Neural crest cell (in vitro differentiated cells): ENCODE measurements around the gene PALMD. TPM values are rescaled to one million over a fixed set of nuclear protein-coding genes. Genes with fewer than 3 reads are reported as not detected.

Experiments
- DNase-seq: peaks from one replicate; pipeline ENCODE4 v3.0.0; 2021; ENCODE audit warnings: low read depth, mixed read lengths, low spot score
- H3K27ac Mint-ChIP-seq: one replicate; pipeline ENCODE4 v1.8.0; 2021; ENCODE audit warnings: mild to moderate bottlenecking, mixed read lengths; ENCODE audit not compliant: unreplicated experiment
- H3K27me3 Mint-ChIP-seq: 2 replicates; pipeline ENCODE4 v1.8.0; 2021; ENCODE audit warnings: low read depth, mild to moderate bottlenecking, mixed read lengths
- H3K36me3 Mint-ChIP-seq: 2 replicates; pipeline ENCODE4 v1.8.0; 2021; ENCODE audit warnings: low read depth, mild to moderate bottlenecking, mixed read lengths
- H3K4me1 Mint-ChIP-seq: 2 replicates; pipeline ENCODE4 v1.8.0; 2021; ENCODE audit warnings: mixed read lengths
- H3K4me3 Mint-ChIP-seq: one replicate; pipeline ENCODE4 v1.8.0; 2021; ENCODE audit warnings: mild to moderate bottlenecking, mixed read lengths
- H3K9me3 Mint-ChIP-seq: 2 replicates; pipeline ENCODE4 v1.8.0; 2021; ENCODE audit warnings: mixed read lengths
- total RNA-seq: library from RNA; stranded (reverse); gene quantifications from 2 replicates; pipeline ENCODE4 v1.2.1, GENCODE V29; 2021
- TF ChIP-seq, protein P1 (sequence below): fragments of 200-600 bp; sonication (generic); conservative IDR thresholded peaks from 2 replicates; pipeline ENCODE4 v1.5.0; 2021; ENCODE audit warnings: antibody characterized with exemption, mild to moderate bottlenecking

Gene PALMD
- total RNA-seq, 1 donor from 2014 or later = 0.21 TPM

DNA sequence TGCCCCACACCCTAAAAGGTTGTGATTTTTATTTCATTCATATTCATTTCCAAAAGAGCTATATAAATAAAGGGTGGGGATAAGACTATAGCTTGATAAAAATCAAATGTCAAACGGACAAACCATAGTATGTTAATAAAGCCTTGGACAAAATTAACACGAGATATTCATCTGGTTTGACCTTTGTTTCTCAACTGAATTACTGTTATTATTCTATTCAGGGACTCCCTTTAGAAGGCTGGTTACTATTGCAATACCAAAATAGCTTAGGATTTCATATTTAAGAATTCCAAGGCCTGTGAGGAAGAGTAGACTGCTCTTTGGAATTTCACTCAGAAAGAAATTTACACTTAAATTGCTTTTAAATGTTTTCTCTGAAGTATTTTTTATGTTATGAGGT is 10.2 kb upstream of the PALMD start:
- TF ChIP-seq, protein P1, sequence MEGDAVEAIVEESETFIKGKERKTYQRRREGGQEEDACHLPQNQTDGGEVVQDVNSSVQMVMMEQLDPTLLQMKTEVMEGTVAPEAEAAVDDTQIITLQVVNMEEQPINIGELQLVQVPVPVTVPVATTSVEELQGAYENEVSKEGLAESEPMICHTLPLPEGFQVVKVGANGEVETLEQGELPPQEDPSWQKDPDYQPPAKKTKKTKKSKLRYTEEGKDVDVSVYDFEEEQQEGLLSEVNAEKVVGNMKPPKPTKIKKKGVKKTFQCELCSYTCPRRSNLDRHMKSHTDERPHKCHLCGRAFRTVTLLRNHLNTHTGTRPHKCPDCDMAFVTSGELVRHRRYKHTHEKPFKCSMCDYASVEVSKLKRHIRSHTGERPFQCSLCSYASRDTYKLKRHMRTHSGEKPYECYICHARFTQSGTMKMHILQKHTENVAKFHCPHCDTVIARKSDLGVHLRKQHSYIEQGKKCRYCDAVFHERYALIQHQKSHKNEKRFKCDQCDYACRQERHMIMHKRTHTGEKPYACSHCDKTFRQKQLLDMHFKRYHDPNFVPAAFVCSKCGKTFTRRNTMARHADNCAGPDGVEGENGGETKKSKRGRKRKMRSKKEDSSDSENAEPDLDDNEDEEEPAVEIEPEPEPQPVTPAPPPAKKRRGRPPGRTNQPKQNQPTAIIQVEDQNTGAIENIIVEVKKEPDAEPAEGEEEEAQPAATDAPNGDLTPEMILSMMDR = no peak
- Mint-ChIP-seq H3K27ac (no peak overlapping the region), H3K9me3 (no peaks in the 10 kb centered on the region), H3K4me3 (no peak overlapping the region), H3K27me3 (no peaks in the 10 kb centered on the region), H3K4me1 (peaks cover 11% of the 10 kb centered on the region), H3K36me3 (no peaks in the 10 kb centered on the region)
- DNase-seq = no peak

DNA sequence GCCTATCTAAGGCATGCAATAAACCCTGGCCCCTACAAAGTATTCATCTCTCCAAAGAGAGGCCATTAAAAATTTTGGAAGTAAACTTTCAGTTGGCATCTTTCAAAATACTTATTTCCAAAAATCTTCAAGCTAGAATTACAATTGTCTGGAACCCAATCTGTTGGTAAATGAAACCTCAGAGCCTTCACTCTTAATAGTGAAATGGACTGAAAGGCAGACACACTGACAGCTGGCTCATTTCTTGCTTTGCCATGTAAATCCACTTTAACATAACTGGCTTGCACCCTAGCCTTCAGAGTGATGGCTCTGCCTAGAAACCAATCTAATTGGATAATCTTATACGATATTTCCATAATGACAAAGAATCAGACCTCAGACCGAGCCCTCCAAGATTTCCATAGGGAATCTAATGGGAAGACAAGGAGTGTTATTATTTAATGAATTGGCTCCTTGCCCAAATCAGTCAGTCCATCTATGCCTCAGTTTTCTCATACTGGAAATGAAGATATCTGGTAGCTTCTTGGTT is 9.2 kb upstream of the PALMD start:
- no peak for DNase-seq
- TF ChIP-seq, protein P1 = no peak
- Mint-ChIP-seq H3K36me3 (no peaks in the 10 kb centered on the region), H3K4me1 (peaks cover 11% of the 10 kb centered on the region), H3K27ac (no peak overlapping the region), H3K9me3 (no peaks in the 10 kb centered on the region), H3K27me3 (no peaks in the 10 kb centered on the region), H3K4me3 (no peak overlapping the region)

DNA sequence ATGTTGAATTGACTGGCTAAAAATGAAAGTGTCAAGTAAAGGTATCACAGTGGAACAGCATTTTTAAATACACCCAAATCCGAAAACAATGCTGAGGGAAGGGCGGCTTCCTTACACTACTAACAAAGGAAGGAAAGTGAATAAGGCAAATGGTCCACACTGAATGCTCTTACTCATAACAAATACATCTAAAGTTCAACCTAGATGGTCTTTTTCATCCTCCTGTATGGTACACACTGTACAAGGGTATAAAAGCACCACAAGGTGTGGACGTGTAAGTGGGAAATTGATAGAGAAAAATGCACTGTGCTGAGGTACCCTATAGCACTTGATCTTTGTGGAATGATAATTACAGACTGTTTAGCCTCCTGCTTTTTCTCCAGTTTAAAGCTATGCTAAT is 7.1 kb upstream of the PALMD start:
- H3K4me3 Mint-ChIP-seq = no peak overlapping the region
- H3K9me3 Mint-ChIP-seq = no peaks in the 10 kb centered on the region
- H3K27me3 Mint-ChIP-seq = no peaks in the 10 kb centered on the region
- H3K36me3 Mint-ChIP-seq = no peaks in the 10 kb centered on the region
- TF ChIP-seq, protein P1 = no peak
- no peak overlapping the region for H3K27ac Mint-ChIP-seq
- H3K4me1 Mint-ChIP-seq = peaks cover 11% of the 10 kb centered on the region
- no peak for DNase-seq

DNA sequence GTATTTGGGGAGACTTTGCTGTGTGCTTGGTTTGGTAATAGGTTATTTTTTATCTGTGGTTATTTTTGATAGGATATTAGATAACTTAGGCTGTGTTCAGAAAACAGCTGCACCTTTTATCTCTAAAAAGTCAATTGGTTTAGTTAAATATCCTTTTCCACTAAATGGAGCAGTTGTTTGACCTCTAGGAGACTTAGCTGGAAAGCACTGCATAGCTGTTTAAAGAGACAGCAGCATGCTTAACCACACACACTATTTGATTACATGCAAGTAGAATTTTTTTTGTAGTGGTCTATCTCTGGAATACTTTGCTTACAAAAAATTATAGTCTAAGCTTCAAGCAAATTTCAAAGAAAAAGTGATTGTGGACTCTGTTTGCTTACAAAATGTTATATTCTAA is 6.5 kb upstream of the PALMD start:
- TF ChIP-seq, protein P1 = no peak
- DNase-seq = no peak
- peaks cover 11% of the 10 kb centered on the region for H3K4me1 Mint-ChIP-seq
- H3K9me3 Mint-ChIP-seq = no peaks in the 10 kb centered on the region
- H3K36me3 Mint-ChIP-seq = no peaks in the 10 kb centered on the region
- no peaks in the 10 kb centered on the region for H3K27me3 Mint-ChIP-seq
- H3K4me3 Mint-ChIP-seq = no peak overlapping the region
- H3K27ac Mint-ChIP-seq = no peak overlapping the region

DNA sequence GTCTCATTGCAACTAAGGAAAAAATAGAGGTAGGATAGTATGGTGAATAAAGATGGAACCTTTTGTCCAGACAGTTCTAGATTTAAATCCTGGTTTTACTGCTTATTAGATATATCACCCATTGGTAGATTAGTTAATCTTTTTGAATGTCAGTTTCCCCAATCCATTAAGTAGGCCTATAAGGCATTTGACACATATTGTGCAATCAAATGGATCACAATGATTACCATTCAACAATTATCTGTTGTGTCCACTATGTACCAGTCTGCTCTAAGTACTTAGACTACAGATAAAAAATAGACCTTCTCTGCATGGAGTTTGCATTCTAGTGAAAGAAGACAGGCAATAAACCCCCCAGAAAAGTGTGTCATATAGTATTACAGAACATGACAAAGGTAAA is 6.0 kb upstream of the PALMD start:
- no peak overlapping the region for H3K4me3 Mint-ChIP-seq
- H3K27ac Mint-ChIP-seq = no peak overlapping the region
- no peak for DNase-seq
- peaks cover 9% of the 10 kb centered on the region for H3K4me1 Mint-ChIP-seq
- no peaks in the 10 kb centered on the region for H3K36me3 Mint-ChIP-seq
- TF ChIP-seq, protein P1 = no peak
- H3K9me3 Mint-ChIP-seq = no peaks in the 10 kb centered on the region
- no peaks in the 10 kb centered on the region for H3K27me3 Mint-ChIP-seq

DNA sequence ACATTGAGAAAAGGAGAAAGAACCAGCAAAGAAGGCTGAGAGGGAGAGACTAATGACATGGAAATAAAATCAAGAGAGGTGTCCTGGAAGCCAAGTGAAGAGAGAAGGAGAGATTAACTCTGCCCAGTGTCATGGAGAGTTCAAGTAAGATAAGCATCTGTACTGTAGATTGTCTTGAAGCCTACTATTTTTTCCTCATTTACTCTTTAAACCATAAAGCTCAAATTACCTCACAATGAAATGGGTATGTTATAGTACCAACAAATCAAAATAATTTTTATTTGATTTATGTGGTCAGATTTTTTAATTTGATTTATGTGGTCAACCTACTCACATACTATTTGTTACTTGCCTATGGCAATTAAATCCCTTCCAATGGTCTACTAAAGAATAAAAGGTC is 5.2 kb upstream of the PALMD start:
- TF ChIP-seq, protein P1 = no peak
- H3K9me3 Mint-ChIP-seq = no peaks in the 10 kb centered on the region

More for the DNA sequence above, 5.2 kb upstream of the PALMD start:
- Mint-ChIP-seq H3K27ac (no peak overlapping the region), H3K4me1 (peaks cover 11% of the 10 kb centered on the region), H3K27me3 (no peaks in the 10 kb centered on the region), H3K36me3 (no peaks in the 10 kb centered on the region), H3K4me3 (no peak overlapping the region)
- DNase-seq = no peak
